GM12875 (cell line): ENCODE measurements around the gene MARCHF11.

Experiments used
- H3K4me3 ChIP-seq: one replicate; pipeline ENCODE4 v1.5.1; 2011; ENCODE audit warnings: low read depth, low read length, control low read depth
- CTCF ChIP-seq: IDR thresholded peaks from 2 replicates; pipeline ENCODE4 v1.5.1; 2011; ENCODE audit warnings: low read depth, mild to moderate bottlenecking, control low read depth, inconsistent platforms, low read length, moderate library complexity, borderline replicate concordance; ENCODE audit not compliant: insufficient read depth

MARCHF11 gene

GRCh38 chr5:16043349-16043965 is 136.1 kb downstream of the MARCHF11 start:
- H3K4me3 ChIP-seq: no peak overlapping the region
- no peak for TF ChIP-seq CTCF

DNA sequence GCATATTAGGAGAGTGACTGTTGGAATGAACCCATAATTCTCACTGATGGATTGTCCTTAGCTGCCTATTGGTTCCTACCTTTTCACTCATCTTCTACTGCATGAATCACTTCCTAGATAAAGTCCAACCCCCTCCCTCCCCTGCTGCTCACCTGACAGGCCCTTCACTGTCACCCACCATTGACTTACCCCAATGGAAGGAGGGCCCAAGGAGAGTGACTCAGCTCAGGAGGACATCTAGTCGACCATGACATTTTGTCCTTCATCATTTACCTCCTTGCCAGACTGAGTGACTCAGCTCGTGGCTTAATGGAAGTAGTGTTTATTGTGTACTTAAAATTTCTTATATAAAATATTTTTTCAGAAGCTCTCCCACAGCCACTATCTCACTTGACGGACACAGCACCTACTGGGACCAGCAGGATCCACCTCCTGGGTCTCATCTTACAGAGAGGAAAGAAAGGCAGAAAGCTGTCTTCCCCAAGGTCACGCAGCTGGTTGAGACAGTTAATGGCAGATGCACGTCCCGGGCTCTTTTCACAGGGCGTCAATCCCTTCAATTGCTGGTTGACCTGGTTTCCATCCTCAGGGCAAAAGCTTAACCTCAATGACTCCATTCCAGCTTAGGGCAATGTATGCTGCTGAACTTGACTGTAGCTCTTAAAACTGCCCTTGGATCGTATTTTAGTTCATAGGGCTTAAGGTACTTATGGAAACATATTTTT is 142.3 kb downstream of the MARCHF11 start:
- H3K4me3 ChIP-seq: no peak overlapping the region
- TF ChIP-seq CTCF: no peak

- TF ChIP-seq CTCF: no peak
- no peak overlapping the region for H3K4me3 ChIP-seq
These were observed 145.1 kb downstream of the MARCHF11 start for GRCh38 chr5:16034319-16035001.

DNA sequence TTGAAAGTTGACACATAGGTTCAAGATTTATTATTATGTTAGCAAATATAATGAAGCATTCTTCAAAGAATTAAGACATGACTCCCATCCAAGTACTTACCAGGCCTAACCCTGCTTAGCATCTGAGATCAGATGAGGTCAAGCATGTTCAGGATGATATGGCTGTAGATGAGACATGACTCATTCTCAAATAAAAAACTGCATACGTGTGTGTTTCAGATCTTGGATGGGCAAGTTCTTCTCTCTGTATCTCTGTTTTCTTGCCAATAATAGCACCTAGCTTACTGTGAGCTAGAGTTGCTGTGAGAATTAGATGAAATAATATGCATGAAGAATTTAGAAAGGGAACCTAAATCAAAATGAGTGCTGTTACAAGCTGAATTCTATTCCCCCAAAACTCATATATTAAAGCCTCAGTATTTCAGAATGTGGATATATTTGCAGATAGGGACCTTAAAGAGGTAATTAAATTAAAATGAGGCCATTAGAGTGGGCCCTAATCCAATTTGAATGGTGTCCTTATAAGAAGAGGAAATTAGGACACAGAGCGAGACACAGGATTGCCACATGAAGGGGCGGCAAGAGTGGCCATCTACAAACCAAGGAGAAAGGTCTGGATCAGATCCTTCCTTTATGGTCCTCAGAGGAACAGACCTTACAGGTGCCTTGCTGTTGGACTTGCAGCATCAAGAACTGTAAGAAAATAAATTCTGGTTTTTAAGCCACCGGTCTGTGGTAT is 146.2 kb downstream of the MARCHF11 start:
- H3K4me3 ChIP-seq: no peak overlapping the region
- TF ChIP-seq CTCF: no peak

DNA sequence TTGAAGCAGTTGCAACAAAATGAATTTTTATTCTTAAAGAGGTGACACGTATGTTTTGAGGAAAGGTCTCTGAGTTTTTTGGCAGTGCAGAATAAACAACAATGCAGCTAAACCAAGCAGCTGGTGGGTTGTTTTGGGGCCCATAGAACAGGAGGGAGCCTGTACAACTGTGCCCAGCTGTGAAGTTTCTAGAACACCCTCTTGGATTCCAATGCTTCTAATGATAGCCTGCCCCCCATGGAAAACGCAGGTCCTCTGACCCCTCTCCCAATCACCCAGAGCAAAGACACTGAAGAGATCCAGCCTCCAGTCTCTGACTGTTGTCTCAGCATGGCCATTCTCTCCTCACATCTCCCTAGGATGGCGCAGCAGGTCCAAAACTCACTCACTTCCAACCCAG is 150.9 kb downstream of the MARCHF11 start:
- TF ChIP-seq CTCF: no peak
- H3K4me3 ChIP-seq: no peak overlapping the region

DNA sequence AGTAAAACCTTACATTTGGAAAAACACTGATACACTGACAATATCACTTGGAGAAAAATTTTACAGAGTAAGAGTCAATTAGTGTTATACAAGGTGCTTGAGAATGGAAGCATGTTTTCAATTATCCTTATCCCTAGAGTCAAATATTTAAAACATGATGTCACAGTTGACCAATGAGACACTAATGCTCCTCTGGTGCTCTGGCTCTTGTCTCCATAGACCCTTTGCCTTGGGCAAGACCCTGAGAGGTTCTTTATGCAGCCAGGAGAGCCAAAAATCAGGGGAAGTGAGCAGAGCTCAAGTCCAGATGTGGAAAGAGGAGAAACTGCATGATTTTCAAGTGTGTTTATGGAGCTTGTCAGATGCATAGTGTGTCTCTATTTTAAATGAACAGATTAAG is 153.9 kb downstream of the MARCHF11 start:
- no peak for TF ChIP-seq CTCF
- no peak overlapping the region for H3K4me3 ChIP-seq
